HG03196 (cell line): ENCODE results near the gene AHDC1.
"Not testable (repeated sequence)": the region's sequence is repeated elsewhere in the genome, so short reads cannot be mapped to it uniquely, and the experiment has no call there.

Experiments used
- ATAC-seq: cut with Tn5 transposase; IDR thresholded peaks from one replicate; pipeline ENCODE4 v1.9.1; 2021; ENCODE audit not compliant: unreplicated experiment

The AHDC1 gene, protein sequence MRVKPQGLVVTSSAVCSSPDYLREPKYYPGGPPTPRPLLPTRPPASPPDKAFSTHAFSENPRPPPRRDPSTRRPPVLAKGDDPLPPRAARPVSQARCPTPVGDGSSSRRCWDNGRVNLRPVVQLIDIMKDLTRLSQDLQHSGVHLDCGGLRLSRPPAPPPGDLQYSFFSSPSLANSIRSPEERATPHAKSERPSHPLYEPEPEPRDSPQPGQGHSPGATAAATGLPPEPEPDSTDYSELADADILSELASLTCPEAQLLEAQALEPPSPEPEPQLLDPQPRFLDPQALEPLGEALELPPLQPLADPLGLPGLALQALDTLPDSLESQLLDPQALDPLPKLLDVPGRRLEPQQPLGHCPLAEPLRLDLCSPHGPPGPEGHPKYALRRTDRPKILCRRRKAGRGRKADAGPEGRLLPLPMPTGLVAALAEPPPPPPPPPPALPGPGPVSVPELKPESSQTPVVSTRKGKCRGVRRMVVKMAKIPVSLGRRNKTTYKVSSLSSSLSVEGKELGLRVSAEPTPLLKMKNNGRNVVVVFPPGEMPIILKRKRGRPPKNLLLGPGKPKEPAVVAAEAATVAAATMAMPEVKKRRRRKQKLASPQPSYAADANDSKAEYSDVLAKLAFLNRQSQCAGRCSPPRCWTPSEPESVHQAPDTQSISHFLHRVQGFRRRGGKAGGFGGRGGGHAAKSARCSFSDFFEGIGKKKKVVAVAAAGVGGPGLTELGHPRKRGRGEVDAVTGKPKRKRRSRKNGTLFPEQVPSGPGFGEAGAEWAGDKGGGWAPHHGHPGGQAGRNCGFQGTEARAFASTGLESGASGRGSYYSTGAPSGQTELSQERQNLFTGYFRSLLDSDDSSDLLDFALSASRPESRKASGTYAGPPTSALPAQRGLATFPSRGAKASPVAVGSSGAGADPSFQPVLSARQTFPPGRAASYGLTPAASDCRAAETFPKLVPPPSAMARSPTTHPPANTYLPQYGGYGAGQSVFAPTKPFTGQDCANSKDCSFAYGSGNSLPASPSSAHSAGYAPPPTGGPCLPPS (N-terminal part only)

GRCh38 chr1:27603681-27604578, at the start of gene AHDC1:
AHDC1 (minus strand) TSS chr1:27604144; CDS start chr1:27552115, 52,029 bp downstream.
- peak; percentile 44 for ATAC-seq

GRCh38 chr1:27652111-27652864, 48.3 kb upstream of the AHDC1 start:
- no peak for ATAC-seq

DNA sequence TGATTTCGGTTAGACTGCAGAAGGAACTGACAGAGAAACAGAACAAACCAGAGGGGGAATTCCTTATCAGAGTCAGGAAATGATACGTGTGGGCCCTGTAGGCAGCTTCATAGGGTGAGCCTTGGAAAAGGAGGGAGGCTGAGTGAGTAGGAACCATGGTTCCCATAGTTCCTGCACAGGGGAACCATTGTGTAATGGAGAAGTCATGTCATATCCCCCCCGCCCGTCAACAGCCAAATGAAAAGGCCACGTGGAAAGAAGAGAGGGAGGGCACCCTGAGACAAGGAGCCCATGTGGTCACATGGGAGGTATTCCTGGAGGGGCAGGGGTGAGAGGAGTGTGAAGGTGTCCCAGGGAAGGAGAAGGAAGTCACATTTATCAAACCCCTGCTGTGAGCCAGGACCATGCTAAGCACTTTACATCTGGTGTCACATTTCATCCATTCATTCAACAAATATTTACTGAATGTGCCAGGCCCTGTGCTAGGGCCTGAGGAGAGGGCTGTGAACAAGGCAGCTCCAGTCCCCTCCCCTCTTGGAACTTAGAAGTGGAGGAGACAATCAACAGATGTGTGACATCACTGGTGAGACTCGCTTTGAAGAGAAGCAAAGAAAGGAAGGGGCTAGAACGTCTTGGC, 46.7 kb upstream of the AHDC1 start:
- no peak for ATAC-seq

DNA sequence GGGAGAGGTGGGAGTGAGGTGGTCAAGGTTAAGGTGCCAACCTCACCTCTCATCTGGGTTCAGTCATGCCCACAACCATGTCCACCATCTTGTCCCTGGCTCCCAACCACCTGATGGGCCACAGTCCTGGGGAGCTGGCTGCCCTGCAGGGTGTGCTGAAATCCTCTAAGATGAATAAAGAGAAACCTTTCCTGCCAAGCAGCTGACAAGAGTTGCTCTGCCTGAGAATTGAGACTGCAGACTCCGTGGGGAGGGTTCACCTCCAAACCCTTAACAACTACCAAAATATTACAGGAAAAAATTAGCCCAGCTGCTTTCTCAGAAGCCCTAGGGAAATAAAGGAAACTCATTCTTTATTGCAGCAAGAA, 46.2 kb upstream of the AHDC1 start:
- ATAC-seq: no peak

GRCh38 chr1:27649306-27649635, 45.3 kb upstream of the AHDC1 start:
- ATAC-seq: no peak

GRCh38 chr1:27648602-27649305, 44.8 kb upstream of the AHDC1 start:
- ATAC-seq: no peak

DNA sequence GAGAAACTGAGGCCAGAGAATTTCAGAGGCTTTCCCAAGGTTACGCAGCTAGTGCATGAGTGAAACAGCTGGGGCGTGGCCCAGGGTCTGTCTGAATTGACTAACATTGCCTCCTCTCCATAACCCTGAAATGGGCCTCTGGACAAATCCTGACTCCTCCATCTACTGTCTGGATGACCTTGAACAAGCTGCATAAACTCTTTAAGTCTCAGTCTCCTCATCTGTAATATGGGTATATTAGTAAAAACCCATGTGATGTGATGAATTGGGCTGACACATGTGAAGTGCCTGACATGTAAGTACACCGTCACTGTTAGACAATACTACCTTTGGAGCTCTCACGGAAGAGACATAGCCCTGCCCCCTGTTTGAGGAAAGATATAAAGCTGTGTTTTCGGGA, 43.4 kb upstream of the AHDC1 start:
- ATAC-seq: no peak

- no peak for ATAC-seq
Observed at GRCh38 chr1:27646676-27647075, 42.7 kb upstream of the AHDC1 start.

GRCh38 chr1:27645071-27645415, 41.1 kb upstream of the AHDC1 start:
- ATAC-seq: no peak

- ATAC-seq: no peak
Observed at GRCh38 chr1:27644369-27645070, 40.6 kb upstream of the AHDC1 start.

- no peak for ATAC-seq
Observed at GRCh38 chr1:27643600-27644368, 39.8 kb upstream of the AHDC1 start.

DNA sequence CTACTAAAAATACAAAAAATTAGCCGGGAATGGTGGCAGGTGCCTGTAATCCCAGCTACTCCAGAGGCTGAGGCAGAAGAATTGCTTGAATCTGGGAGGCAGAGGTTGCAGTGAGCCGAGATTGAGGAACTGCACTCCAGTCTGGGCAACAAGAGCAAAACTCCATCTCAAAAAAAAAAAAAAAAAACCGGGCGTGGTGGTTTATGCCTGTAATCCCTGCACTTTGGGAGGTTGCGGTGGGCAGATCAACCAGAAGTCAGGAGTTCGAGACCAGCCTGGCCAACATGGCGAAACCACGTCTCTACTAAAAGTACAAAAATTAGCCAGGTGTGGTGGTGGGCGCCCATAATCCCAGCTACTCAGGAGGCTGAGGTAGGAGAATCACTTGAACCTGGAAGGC, 36.6 kb upstream of the AHDC1 start:
- not testable (repeated sequence) for ATAC-seq

DNA sequence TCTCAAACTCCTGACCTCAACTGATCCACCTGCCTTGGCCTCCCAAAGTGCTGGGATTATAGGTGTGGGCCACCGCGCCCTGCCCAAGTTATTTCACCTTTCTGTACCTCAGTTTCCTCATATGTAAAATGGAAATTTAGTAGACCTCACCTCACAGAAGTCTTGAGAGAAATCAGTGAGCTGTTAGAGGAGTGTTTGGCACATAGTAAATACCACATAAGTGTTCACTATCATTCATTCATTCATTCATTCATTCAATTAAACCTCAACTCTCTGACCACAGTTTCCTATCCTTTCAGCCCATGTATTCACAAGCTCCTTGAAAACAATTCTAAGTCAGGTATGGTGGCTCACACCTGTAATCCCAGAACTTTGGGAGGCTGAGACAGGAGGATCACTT, 34.9 kb upstream of the AHDC1 start:
- ATAC-seq: no peak

DNA sequence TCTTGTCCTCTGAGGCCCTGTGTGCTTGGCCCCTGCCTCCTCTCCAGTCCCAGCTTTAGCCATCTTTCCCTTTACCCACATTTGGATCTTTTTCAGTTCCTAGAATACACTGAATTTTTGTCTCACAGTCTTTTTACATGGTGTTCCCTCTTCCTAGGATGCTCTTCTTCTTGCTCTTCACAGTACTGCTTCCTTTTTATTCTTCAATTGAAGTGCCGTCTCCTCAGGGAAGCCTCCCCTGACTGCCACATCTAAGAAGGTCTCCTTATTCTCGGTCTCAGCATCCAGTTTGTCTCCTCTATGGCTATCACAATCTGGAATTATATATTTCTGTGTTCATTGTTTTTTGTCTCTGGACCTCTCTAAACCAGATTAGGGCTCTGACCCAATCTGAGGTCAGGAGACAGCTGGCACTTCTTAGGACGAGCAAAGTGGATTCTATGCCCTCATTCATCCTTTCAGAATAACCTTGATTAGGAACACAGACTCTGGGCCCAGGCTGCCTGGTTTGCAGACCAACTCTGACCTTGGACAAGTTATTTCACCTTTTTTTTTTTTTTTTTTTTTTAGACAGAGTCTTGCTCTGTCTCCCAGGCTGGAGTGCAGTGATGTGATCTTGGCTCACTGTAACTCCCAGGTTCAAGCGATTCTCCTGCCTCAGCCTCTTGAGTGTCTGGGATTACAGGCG, 34.2 kb upstream of the AHDC1 start:
- no peak for ATAC-seq

GRCh38 chr1:27635396-27636142, 31.6 kb upstream of the AHDC1 start:
- no peak for ATAC-seq

GRCh38 chr1:27634985-27635367, 31.0 kb upstream of the AHDC1 start, which contains the start of gene FGR:
FGR (minus strand) TSS chr1:27635185; CDS start chr1:27623916, 11,269 bp downstream.
- no peak for ATAC-seq
